Activated CD8-positive, alpha-beta memory T cell treated with anti-CD3 and anti-CD28 coated beads for 4 hours (primary cell): Measurements from ENCODE around the gene CLVS2.

Experiments used
- DNase-seq, 2 donors: peaks; one replicate each; pipeline ENCODE4 v3.0.0-alpha.2; 2020; ENCODE audit warnings: low read depth in 2 of 2

Gene CLVS2, protein sequence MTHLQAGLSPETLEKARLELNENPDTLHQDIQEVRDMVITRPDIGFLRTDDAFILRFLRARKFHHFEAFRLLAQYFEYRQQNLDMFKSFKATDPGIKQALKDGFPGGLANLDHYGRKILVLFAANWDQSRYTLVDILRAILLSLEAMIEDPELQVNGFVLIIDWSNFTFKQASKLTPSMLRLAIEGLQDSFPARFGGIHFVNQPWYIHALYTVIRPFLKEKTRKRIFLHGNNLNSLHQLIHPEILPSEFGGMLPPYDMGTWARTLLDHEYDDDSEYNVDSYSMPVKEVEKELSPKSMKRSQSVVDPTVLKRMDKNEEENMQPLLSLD

DNA sequence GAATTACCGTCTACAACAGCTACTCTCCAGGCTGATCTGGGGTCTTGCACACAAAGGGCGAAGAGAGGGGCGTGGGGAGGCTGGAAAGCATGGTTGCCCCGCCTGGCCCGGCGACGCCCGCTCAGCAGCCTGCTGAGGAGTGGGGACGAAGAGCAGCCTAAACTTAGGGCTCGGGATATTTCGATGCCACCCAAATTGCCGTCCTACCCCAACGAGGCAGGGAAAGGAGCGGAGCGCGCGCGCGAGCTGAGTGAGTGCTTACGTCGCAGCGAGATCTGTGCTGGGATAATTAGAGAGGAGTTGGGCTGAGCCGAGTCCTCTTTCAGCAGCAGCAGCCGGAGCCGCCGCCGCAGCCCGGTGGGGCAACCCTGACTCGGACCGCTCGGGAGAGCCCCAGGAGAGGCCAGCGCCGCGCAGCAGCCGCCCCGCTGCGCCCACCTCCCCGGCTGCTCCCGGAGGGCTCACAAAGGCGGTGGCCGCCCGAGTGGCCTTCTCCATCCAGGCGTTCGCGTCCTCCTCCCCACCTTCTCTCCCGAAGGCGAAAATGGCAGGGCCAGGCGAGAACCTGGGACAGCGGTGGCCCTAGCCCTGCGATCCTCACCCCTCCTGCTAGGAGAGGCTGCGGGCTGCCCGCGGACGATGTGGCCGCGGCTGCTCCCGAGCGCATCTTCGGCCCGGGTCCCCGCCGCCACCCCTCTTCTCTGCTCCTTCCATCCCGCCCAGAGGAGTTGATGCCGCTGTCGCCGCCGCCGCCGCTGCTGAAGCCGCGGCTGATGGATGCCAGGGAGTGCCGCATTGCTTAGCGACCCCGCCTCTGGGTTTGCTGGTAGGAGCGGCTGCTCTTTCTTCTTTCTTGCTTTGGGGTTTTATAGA, at the start of gene CLVS2:
Gene CLVS2 (plus strand): TSS at position 315 of the 873 bp plus-strand sequence. CDS start 1,543 bp downstream, outside the sequence.
- DNase-seq = no peak

DNA sequence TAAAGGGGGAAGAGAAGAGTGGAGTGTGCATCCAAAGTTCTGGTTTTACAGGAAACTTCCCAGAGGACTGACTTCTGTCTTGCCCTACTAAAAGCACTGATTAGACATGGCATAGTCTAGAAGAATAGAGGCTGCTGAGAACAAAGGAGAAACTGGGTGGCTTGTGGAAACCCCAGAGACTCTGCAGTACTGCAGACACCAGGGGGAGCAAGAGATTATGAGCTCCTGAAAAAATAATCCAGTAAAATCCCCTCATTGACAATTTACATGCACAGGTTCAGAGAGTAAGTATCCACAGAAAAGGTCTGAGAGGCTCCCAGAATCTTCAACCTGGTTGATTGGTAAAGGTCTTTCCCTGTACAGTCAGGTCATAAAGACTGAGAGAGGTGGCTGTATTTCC, 48.7 kb upstream of the CLVS2 start:
- no peak for DNase-seq

DNA sequence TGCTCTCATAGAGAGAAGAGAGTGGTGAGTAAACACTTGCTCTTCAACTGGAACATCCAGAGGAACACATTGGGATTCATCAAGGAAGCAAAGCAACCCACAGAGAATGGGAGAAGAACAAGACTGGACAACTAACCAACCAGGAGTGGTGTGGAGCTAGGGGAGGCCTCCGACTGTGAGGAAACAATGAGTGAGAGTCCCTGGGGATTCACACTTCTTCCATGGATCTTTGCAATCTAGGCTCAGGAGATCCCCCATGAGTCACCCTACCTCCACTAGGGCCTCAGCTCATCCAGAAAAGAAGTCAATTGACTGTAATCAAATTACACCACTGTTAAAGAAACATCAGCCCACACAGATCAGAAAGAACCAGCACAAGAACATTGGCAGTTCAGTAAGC, 42.3 kb upstream of the CLVS2 start:
- no peak for DNase-seq

DNA sequence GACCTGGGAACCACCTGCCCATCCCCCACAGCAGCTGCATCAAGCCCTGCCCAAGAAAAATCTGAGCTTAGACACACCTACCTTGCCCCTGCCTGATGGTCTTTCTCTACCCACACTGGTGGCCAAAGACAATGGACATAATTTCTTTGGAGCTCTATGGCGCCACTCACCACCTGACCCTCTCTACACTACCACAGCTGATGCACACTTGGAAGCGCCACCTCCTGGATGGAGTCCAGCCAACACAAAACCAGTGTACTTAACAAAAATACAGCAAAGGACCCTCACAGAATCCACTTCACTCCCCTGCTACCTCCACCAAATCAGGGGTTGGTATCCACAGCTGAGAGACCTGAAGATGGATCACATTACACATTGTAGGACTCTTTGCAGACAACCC, 39.7 kb upstream of the CLVS2 start:
- DNase-seq = no peak

DNA sequence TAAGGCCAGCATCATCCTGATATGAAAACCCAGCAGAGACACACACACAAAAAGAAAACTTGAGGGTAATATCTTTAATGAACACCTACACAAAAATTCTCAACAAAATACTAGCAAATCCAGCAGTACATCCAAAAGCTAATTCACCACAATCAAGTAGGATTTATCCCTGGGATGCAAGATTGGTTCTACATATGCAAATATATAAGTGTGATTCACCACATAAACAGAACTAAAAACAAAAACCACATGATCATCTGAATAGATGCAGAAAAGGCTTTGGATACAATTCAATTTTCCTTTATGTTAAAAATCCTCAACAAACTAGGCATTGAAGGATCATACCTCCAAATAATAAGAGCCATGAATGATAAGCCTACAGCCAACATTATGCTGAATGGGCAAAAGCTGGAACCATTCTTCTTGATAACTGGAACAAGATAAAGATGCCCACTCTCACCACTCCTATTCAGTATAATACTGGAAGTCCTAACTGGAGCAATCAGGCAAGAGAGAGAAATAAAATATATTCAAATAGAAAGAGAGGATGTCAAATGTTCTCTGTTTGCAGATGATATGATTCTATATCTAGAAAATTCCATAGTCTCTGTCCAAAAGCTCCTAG, 33.9 kb upstream of the CLVS2 start:
- no peak for DNase-seq

DNA sequence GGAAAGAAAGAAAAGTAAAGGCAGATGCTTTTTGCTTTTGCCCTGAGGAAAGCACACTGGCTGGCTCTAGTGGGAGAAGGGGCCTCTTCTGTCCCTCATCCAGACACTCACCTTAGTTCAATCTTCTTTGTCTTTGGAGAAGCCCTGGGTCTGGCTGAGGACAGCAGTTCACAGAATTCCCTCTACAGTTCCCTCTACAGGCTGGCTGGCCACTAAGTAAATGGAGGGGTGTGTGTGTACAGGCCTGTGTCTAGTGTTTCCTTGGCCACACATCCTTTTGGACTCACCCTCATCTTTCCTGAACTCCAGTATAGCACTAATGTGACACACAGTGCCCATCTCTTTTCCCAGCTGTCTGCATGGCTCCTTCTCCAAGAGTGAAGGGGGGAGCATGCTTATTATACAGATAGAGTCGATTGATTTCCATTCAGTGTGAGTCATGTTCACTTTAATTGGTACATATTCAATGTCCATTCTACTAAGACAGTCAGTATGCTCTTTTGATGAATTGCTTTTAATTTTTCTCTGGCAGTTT, 26.0 kb upstream of the CLVS2 start:
- DNase-seq = no peak

DNA sequence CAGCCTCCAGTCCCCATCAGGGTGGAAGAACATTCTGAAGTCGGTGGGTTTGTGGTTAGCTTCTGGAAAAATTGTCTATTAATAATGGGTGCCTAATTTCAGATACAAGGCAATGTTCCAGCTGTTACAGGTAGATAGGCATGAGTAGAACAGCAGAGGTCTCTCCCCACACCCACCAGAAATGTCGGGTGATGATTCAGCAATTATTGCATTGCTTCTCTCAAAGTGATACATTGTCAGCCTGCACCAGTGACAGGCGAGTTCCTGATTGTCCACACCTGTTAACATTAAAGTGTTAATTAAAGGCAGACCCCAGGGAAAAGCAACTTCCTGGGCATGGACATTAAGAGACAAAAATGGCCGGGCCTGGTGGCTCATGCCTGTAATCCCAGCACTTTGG, 18.9 kb upstream of the CLVS2 start:
- DNase-seq = no peak

DNA sequence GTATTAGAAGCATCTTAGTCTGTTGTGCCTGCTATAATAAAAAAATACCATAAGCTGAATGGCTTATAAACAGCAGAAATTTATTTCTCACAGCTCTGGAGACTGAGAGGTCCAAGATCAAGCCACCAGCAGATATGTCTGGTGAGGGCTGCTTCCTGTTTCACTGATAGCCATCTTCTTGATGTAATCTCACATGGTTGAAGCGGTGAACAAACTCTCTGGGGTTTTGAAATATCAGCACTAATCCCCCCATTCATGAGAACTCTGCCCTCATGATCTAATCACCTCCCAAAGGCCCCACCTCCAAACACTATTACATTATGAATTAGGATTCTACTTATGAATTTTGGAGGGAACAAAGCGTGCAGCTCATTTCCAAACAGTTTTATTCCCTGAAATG, 11.6 kb upstream of the CLVS2 start:
- no peak for DNase-seq

DNA sequence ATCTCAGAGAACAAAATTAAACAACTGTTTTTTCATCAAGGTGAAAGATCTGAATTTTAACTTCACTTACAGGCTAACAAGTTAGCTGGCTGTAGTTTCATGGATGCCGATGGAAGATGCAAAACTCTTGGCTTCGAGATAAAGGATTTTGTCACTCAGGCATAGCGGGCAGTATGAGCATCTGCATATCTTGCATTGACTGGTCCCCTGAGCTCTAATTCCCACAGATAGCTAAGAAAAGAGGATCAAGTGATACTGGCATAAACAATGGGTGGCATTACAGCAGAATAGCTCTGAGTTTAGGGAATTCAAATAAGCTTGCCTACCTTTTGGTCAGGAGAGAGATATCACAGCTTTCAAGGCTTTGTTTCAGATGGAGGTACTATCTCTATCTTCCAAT, 1.8 kb upstream of the CLVS2 start:
- no peak for DNase-seq

DNA sequence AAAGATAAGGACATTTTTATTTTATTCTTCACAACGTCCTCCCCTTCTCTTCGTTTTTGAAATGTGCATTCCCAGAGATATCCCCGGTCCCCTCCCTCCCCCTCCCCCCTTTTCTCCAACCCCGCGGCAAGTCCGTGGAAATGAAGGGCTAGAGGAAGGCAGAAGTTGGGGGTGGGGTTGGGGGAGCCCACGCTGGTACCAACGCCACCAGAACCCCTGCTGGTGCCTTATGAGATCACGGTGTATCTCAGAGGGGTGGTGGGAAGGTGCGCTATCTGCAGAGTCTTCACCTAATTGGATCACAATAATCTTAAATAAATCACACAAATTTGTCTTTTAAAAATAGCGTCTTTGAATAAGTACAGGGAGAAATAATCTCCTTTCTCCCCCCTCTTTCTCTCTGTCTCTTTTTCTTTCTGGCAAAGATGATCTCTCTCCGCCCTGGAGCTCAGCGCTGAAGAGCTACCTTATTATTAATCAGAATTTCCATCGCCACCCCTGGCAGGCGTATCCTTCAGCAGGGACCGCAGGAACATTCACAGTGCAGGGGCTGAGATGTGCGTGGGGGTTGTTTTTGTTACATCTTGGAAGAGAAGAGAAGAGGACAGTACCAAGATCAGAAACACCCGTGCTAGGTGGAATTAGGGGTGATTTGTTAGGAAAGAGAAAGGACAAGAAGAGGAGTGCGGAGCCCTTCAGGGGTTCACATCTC, 915 bp downstream of the CLVS2 start:
- no peak for DNase-seq

DNA sequence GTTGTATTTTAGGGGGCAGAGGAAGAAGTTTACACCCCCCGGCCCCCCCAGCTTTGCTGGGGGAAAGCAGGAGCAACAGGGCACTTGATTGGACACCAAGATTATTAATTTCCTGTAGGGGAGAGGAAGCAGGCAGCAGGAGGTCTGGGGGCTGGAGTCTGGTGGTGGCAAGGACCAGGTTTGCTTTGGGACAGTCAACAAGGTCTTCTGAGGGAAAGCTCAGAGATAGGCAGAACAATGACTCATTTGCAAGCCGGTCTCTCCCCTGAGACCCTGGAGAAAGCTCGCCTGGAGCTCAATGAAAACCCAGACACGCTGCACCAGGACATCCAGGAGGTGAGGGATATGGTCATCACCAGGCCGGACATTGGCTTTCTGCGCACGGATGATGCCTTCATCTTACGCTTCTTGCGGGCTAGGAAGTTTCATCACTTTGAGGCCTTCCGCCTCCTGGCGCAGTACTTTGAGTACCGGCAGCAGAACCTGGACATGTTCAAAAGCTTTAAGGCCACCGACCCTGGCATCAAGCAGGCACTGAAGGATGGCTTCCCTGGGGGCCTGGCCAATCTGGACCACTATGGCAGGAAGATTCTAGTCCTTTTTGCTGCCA, 1.6 kb downstream of the CLVS2 start:
- no peak for DNase-seq

DNA sequence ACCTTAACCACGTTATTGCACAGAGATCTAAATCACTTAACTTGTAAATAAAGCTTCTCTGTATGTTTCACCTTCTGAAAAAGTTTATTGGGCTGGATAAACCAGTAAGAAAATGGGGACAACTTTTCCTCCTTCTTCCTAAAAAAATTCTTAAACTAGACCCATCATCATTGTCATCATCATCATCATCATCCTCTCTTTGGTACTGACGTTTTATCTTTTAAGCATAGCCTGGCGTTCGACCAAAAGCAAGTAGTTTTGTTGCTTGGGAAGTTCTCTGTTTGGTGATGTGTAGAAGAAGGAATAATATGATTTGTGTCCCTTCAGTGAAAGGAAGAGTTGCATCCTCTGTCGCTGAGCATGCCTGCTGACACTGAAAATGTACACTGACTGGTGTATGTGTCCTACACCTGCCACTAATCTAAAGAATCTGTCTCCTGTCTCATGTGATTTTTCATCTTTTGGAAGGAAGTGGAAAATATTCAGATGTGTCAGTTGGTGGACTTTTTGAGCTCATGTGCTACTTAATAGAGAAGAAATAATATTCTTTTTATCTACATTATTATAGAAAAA, 2.5 kb downstream of the CLVS2 start:
- no peak for DNase-seq

DNA sequence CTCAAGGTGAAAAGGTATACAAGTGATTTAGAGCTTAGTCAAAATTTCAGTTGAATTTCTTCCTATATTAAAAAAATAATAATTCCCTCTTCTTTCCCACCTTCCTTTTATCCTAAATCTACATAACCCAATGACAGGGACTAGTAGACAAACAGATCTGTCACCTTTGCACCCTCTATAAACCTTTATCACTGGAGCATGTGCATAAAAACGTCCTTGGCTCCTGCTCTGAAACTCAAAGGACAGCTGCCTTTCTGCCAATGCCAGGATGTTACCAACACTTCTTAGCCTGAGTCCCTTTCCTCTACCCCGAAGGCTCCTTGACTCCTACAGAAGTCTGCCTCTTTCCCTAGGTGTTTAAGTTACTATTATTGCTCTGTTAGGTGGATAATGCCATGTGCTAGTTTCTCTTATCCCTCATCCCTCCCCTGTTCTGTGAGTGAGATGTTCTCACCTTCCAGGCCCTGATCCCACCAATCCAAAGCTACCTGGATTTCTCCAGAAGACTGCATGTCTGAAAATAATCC, 4.3 kb downstream of the CLVS2 start:
- no peak for DNase-seq

DNA sequence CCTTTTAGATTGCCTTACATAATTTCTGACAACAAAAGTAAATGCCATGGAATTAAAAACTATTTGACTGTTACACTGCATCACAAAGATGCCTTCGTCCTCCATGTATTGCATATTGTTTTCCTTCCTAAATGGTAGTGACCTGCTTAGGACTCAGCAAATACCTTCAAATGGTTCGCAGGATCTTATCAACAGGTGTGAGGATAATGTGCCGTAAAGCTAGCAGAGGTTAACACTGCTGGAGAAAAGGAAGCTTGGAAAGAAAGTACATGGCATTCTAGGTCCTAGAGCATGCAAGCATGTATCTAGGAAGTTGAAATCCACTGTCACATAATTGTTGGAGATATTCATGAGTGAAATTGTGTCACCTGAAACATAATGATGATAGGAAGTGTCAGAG, 5.5 kb downstream of the CLVS2 start:
- DNase-seq = no peak

DNA sequence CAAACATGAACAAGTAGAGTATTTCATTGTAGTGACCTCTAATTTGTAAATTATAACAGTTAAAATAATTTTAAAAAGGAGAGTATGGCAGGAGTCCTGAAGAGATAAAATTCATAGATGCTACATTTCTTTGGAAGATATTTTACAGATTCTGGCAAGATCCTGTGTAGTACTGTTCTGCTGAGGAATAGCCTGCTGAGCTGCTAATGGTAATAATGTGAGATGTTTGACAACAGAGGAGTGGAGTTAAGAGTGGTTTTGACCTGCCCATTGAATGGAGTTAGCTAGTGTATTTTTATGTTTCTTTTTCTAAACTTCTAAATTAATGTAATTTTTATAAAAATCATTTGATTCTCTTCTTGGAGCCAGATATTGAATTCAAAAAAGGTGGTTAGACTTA, 11.8 kb downstream of the CLVS2 start:
- DNase-seq = no peak

DNA sequence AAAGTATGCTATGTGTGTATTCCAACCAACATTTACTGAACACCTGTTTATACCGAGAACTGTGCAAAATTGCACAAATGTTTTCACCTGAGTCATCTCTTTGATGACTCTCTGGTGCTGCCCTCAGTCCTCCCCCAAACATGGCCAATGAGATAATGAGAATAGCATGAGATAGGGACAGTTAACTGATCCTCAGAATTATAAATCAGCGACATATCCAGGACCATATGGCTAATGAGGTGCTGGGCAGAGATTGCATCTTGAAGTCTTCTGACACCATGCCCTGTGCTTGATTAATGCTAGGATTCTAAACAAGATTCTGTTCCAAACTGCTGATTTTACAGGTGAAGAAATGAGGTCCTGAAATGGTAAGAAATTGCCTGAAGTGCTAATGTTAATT, 13.0 kb downstream of the CLVS2 start:
- DNase-seq = no peak

DNA sequence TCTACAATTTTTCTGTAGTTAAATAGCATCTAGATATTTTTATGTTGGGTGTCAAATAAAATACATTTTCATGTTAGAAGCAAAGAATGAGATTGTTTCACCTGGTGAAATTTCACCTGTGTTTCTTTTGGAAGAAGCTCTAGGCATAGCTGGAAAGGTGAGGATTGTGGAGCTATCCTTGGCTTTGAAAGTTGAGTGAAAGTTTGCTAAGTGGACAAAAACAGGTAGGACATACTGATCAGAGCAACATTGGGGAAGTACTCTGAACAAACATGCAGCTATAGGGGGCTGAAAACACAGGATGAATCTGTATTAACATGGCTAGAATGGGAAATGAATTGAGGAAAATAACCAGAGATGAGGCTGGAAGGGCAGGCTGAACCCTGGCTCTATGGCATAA, 18.8 kb downstream of the CLVS2 start:
- DNase-seq = no peak

DNA sequence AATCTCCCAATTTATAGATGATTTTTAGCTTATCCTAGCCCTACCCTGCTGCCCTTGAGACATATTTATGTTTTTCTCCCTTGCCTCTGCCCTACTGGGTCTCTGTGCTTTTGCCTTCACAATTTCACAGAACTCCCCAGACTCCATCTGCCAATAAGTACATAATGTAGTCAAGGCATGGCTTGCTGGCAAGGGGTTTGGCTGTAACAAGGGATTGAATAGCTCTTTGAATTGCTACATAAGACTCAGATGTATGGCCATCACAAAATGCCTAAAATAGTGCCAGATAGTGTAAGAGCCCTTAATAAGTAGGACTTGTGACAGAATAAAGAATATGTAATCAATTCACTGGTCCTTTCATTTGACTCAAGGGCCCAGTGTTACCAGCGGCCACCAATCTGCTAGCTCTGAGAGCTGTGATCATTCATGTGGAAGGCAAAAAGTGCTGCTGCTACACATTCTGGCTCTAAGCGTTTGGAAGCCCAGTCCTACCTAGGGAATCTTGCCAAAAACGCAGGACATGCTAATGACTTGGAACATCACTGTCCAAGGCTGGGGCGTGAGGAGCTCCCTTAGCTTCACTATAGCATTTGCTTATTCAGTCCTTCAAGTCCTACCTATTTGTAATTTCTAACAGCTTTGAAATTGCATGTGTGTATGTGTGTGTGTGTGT, 20.5 kb downstream of the CLVS2 start:
- no peak for DNase-seq

DNA sequence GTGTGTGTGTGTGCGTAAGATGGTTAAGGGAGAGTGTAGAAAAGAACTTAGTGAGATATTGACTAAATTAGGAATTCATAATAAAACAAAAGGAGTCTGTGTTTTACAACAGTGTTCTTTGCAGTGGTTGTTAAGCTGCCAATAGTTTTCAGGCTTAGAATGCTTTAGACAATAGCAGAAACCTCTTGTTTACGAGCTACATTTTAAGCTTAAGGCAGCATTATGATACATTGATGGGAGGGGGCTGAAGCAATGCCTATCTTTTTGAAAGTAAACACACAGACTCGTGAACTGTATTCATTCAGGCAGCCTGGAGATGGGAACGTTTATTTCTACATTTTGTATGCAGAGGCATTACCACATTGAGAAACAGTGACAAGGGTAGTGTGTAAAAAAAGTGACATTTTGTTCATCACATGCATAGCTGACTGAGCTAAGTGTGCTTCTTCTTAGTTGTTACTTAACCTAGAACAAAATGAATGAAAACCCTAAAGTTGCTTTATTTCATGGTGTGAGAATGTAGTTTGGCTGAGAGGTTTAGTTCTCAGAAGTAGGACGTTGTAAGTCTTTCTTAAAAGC, 21.2 kb downstream of the CLVS2 start:
- no peak for DNase-seq

DNA sequence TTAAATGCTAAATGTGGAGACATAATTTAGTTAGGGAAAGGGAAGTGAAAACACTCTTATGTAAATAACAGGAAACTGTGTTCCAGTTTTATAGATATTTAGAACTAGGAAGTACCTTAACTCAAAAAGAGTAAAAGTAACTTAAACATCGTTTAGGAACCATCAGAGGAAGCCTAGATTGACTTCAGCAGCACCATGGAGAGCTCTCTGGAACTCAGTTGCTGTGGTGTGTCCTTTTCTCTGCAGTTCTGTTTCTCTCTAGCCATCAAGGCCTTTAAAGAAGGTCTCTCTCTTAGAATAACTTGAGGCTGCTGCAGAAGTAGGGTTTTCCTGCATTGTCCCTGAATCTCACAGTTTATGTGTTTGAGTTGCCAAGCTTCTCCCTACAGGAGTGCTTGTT, 26.9 kb downstream of the CLVS2 start:
- DNase-seq = no peak
